GM21528 (cell line): ENCODE results near the gene HOXA7.

Experiments
- ATAC-seq: cut with Tn5 transposase; IDR thresholded peaks from one replicate; pipeline ENCODE4 v1.9.1; 2021; ENCODE audit warnings: mild to moderate bottlenecking, moderate library complexity; ENCODE audit not compliant: unreplicated experiment, low FRiP score

Gene HOXA7

DNA sequence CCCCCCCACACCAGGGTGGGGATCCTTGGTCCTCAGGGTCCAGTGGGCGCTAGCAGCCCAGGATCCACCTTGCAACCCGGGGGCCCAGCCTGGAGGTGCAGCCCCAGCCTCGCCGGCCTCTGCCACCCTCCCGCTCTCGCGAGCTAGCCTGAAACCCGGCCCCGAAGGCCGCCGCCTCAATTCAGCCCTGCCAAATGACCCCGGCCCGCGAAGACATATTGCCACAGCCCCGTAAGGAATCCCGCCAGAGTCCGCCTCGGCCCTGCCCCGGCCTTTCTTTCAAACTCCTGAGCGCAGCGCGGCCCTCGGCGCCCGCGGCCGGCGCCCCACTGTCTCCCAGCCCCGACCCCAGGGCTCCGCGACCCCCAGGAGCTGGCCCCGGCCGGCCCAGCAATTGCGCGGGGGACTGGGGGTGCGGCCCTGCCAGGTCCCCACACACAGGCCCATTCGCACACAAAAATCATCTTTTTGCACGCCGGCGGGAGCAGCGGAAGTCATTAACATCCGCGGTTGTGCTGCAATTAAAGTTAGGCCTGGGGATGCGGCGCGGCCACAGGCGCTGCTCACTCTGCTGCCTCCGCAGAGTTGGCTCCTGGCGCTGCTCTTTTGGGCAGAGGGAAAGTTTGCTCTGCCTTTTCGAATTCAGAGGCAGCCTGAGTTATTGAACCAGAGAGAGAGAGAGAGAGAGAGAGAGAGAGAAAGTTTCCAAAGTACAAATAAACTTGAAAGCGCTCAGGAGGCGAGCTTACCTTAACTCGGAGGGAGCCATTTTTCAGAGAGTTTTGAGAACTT is 16.9 kb downstream of the HOXA7 start:
- ATAC-seq = no peak

DNA sequence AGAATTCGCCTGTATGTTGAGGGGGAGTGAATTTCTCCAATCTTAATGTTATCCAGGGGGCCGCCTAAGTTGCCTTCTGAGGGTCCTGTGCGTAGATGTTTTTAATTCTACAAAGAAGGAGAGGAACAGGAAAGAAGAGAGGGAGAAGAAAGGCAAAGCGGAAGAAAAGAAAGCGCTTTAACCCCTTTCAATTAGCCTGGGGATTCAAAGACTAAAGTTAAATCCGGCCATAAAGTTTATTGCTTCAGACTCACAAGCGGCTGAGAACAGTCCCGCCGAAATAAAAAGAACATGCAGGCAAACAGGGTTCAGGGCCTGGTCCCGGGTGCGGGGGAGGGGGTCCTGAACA is 17.5 kb downstream of the HOXA7 start:
- no peak for ATAC-seq

DNA sequence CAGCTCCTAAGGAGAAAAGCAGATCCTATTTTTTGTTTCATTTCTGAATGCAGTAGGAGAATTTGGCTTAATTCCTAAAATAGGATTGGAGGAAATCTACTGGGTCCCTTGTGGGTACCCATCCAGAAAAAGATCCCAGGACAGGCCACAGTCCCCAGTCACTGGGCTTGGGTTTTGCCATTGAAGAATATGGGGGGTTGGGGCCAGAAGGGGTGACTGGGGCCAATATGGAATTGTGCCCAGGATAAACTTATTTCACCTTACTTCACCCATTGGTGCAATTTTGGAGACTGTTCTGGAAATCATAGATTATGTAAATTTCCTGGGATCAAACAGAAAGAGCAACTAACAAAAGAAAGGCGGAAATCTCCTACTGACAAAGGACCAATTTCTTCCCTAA is 18.0 kb downstream of the HOXA7 start:
- ATAC-seq = no peak

DNA sequence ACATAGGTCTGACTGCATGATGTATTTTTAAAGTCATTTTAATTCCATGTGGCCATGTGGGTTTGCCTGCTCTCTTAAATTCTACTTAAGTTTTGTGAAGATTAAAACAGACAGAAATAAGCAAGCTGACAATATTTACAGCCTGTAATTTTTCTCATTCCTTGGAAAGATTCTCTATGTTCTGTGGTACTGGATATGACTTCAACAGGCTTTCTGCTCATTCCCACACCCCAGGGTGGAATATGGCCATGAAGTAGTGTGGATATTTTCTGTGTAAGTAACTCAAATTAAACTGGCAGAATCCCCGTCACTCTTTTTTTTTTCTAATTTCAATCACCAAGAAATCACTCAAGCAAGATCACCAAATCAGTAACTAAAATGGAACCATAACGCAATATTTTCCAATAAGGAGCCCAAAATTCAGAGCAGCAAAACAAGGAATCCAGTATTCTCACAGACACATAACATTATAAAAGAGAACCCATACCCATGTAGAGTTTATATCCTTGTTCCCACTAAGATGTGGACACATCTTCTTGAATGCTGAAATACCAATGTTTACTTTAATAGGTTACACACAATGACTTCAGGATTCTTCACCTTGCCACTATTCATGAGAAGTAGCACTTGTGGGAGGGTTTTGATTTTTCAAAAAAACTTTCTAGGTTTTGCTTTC is 18.7 kb downstream of the HOXA7 start:
- no peak for ATAC-seq

DNA sequence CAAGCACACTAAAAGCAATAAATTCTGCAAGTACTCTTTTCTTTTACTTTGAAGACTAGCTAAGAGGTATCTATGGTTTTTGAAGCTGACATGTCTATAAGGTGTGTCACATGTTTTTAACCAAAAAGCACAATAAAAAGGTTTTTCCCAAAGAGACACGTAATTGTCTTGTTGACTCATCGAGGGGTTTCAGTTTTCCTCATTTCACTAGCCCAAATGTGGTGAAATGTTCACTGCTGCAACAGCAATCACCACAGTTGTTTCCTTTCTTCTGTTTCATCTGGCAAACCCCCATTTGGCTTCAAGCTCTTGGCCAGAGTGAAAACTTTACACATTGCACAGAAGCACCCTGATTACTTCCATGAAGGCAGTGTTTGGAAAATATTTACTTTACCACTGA is 22.1 kb downstream of the HOXA7 start:
- no peak for ATAC-seq

DNA sequence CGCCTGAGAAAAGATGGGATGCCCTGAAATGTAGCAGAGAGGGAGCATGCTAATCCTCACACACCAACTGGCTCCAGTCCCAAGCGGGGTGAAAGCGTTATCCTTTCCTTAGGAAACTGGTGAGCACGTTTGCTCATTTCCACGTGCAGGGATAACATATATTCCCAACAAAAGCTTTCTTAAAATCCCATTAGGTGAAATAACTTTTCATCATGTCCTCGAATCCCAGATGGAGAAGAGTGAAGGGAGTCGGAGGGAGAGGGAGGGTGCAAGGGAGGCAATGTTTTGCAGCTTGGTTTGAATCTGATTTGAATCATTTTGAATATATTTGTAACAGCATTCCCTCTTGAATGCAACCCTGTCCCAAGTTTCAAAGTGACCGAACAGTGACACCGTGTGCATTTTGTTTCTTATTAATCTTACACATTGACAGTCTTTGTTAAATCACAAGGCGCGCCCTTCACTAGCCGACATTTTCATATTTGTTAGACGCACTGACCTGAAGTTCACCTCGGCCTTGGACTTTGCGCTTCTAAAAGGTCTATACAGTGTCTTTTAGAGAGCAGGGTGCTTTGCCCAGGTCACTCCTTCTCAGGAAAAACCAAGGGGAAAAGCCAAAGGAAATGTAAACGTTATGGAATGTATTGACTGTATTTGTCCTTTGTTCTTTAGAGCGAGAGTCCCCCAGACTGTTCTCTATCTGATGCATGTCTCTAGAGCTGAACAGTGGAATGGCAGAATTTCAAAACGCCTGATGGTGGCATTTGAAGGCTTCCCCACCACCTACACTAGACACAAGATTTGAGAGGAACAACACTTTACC is 22.9 kb downstream of the HOXA7 start:
- no peak for ATAC-seq

DNA sequence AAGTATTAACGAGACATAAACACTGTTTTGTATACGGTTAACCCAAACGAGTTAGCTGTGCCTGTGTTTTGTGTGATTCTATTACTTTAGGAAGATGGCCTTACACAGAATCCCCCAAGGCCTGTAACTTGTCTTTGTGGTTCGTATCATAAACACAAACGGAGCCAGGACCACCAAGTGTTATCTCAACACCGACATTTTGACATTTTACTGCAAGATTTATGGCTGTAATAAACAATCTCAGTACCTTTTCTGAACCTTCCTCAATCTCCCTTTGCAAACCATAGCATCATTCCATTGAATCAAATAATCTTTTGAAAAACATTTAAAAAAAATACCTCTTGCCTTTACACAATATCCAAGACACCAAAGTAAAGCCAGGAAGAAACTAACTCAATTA is 23.5 kb downstream of the HOXA7 start:
- ATAC-seq = no peak

DNA sequence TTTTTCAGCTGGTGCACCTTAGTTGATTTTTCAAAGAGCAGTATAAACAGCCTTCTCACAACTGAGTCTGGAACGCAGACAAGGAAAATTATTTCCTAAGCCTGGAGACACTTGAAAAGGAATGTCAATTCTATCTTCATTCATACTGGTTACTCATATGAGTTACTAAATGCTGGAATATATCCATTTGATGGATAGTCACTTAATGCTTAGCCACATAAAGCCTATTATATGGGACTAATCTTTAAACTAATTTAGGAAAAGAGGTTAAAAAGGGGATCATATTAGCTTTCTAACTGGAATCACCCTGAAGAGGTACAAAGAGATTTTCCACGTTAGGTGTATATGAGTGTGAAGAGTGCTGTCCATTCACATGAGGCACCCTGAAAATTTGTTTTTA is 24.3 kb downstream of the HOXA7 start:
- ATAC-seq = no peak

DNA sequence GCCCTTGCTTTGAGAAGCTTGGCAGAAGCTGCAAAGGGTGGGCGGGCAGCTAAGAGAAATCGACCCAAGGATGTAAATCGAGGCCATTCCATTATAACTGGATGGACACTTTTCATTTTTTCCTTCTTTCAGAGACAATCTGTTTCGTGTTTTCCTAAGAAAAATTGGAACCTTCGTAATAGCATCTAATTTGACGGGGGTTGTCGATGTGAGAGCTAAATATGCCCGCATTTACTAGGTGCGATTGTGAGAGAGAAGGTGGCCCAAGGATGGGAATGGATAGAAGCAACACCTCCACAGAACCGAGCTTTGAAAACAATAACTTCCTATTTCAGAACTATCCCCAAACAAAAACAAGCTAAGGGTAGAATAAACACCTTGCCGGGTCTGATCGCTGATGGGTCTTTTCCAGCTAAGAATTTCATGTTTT is 25.1 kb downstream of the HOXA7 start:
- no peak for ATAC-seq

DNA sequence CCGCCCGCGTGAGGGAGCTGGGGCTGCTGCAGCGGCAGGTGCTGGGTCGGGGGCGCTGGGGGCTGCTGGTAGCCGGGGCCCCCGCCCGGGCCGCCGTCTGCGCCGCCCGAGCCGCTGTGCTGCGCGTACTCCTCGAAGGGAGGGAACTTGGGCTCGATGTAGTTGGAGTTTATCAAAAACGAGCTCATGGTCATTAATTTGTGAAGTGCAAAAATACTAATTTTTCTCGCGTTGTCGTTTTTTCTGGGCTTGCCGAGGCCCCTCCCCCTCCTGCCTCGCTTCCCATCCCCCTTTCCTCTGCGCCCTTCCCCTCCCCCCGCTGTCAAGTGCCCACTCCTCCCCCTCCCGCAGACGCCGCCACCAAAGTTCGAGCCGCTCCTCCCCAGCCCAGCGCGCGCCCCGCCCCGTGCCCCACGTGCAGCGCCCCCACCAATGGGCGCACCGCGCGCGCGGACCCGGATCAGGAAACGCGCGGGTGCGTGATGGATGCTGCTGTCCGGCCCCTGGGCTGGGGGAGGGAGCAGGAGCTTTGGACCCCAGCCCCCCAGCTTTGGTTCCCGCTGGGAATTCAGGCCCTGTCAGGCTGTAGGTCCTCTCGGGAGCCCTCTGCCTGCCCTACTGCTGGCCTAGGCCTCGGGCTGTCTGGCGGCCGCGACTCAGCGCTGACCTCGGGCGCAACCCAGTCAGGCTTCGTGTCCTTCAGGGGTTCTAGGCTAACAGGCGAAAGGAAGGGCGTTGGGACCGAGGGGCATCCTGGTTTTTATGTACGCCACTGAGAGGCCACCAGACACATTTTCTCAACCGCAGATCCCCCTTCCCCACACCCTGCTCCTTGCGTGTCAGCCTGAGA is 25.7 kb downstream of the HOXA7 start, which contains the start of gene HOXA4:
HOXA4 (minus strand) TSS at position 218 of the 850 bp plus-strand sequence; CDS start at position 194, 24 bp downstream.
- ATAC-seq = no peak

DNA sequence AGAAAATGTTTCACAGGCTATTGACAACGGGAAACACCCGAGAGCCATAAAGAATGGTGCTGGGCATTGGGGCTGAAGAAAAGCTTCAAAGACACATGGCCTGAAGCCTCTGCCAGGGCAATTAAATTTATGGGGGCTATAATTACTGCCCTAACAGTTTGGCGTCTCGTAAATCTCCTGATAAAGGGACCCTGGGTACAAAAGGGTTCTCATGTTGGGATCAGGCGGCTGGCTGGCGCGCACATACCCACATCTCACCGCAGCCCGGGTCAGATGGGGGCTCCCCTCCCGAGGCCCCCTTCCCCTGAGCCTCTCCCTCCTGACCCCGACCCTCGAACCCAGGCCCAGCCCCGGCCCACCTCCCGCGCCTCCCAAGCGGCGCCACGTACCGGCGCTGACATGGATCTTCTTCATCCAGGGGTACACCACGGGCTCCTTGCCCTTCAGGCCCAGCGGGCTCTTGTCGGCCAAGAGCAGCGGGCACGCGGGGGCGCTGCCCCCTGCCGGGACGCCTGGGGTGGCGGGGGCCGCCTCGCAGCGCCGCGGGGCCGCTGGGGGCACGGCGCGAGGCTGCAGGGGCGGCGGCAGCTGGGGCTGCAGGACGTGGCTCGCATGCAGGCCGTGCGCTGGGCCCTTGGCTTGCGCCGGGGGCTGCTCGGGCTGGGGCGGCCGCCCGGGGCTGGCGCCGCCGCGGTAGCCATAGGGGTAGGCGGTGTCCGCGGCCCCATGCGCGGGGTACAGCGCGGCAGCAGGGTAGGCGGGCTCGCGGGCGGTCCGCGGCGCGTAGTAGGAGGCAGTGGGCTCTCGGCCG is 26.5 kb downstream of the HOXA7 start:
- no peak for ATAC-seq

DNA sequence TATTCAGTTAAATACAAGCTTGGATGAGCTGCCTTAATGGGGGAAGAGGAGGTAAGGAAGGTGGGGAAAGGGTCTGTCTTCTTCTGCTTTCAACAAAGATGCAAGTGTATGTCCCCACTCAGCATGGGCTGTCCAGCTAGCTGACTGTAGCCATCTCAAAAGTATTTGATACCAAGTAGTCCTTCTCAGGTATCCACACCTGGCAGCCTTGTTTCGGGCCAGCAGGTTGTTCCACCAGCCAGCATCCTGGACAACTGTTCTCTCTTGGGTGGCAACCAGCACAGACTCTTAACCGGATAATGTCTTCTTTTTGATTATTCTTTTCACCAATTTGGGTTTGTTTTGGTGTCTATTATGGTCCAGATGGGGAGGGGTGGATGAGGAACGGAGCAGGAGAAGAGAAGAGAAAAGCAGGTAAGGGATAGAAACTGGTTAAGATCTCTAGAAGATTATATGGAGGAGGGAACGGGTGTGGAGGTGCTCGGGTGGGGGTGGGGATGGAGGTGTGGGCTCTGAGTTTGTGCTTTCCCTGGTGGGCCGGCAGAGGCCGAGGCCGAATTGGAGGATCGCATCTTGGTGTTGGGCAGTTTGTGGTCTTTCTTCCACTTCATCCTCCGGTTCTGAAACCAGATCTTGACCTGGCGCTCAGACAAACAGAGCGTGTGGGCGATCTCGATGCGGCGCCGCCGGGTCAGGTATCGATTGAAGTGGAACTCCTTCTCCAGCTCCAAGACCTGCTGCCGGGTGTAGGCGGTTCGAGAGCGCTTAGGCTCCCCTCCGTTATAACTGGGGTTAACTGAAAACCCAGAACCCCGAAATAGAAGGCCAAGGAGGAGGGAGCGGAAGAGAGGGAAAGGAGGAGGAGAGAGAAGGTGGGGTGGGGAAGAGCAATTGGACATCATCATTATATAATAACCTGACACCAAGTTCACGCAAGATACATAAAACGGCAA is 27.4 kb downstream of the HOXA7 start:
- ATAC-seq = no peak

DNA sequence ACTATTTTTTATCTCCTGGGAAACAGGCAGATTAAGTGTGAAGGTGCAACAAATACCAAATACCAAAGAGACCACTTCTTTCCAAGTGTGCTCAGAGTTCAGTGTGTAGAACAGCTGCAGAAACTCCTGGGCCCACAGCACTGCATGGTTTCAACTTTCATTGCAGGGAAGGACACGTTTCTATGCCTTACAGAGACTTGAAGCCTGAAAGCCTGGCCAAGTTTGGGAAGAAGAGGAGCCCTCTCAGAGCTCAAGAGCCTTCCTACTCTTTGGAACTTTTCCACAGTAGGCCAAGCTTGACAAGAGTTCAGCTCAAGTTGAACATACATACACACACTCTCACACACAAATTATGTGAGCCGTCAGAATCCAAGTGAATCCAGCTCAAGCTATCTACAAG is 28.4 kb downstream of the HOXA7 start:
- no peak for ATAC-seq

DNA sequence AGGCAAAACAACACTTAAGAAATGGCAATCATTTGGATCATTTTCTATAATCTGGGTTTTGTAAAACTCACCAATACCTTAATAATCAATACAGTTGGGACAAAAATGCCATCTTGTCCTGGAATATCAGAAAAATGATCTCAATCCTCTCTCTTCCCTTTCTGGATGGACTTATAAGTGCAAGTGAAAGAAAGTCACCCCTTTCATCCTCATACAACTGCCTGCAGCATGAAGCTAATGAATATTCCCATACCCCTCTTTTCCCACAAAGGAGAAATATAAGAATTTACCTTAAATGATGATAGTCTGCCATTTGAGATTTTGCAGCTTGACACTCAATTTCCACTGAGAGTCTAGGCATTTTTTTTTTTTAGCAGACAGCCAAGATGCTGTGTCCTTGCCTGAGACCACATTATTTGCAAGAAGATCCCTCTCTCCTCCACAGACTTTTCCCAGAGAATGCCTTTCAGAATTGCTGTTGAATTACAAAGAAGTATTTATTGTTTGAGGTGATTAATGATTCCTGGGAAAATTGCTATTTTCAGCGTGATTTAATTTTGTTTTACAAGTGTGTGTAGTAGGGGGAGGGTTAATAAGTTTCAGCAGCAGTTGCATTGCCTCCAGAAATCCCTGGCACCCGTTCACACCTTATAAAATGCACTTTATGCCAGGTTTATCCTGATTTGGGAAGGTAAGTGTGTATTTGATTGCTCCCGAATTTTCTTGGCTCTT is 29.7 kb downstream of the HOXA7 start:
- ATAC-seq = no peak

DNA sequence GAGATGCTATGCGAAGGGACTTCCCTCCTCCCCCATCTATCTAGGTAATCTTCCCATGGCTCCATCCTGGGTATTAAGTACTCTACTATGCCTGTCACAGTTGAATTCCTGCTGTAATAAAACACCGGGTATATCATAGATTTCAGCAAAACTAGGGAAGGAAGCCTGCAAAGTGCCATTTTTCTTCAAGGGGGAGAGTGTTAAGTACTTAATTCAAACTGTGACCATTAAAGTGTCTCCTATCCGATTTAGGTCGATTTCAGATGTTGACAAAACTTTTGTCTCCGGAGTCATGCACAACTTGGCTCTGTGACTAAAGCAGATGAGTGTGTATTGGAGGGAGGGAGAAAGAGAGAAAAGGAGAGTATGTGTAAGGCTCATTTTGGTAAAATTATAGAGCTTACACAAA is 30.5 kb downstream of the HOXA7 start:
- no peak for ATAC-seq

DNA sequence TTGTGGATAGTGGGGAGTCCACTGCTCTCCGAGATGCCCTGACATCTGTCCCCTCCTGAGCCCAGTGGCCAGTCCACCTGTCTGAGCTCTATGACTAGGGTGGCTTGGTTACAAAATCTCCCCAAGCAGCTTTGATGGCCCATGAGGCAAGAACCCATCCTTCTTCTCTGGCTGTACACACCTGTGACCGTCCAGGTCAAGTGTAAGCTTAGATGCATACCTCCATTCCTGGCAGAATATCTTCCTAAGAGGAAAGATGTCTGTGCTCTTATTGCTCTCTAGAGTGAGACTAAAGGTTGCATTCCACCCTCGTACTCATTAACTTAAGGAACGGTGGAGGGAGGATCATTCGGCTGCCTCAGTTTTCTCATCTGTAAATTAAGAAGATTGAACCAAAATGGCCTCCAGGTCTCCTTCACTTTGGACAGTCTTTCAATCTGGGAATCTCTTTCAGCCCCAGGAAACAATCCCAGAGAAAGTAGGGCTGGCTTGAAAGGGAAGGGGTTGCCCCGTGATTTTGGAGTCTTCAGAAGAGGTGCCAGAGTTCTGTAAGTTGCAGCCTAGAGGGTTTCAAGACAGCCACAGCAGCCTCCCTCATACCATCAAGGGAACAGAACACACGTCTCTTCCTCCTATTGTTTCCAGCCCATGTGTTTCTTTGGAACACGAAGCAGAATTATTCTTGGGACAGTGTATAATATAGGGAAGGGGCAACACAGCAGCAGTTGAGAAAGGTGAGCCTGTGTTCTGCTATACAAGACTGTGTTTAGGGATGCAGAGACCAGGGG is 31.4 kb downstream of the HOXA7 start:
- no peak for ATAC-seq
